Transverse colon (tissue), 3 donors: Measurements from ENCODE around the gene UTP14C.

Experiments
- CTCF ChIP-seq, 5 experiments: fragments of 200-600 bp in 3 of 5; fragments of 450-650 bp in 2 of 5; sonication (generic) in 3 of 5; IDR thresholded peaks; 1 replicate in 2 of 5; 2 replicates in 3 of 5; pipeline ENCODE4 v1.5.1; 2016 to 2017; ENCODE audit warnings: antibody characterized with exemption in 5 of 5, inconsistent platforms in 3 of 5, mild to moderate bottlenecking in 2 of 5, moderate library complexity in 1 of 5
- POLR2A ChIP-seq: fragments of 450-650 bp; IDR thresholded peaks from one replicate; pipeline ENCODE4 v1.6.1; 2016; ENCODE audit warnings: antibody characterized with exemption, mild to moderate bottlenecking, moderate library complexity

- TF ChIP-seq CTCF (IDR thresholded peaks at IDR 0.05) (no peak), POLR2A (no peak)
Measured at GRCh38 chr13:51988988-51989618, 35.4 kb upstream of the UTP14C start.
